Activated B cell treated with CpG ODN at 0.5 μM for 24 hours (primary cell): ENCODE results near the gene PRH2. TPM values are rescaled to one million over a fixed set of nuclear protein-coding genes. Genes with fewer than 3 reads are reported as not detected.

Experiments
- ATAC-seq: fragments of 200-7000 bp; cut with Tn5 transposase; one replicate; pipeline ENCODE4 v1.10.0; 2021; ENCODE audit warnings: low read depth, mild to moderate bottlenecking, moderate library complexity
- CTCF ChIA-PET: fragments of 350-600 bp; sonication (Branson Sonifier 250); formaldehyde crosslinking; loops from one replicate; lab custom pipeline; 2021; ENCODE audit warnings: antibody characterized with exemption; lab: Charles Lee
- POLR2A ChIA-PET: fragments of 350-600 bp; sonication (Branson Sonifier 250); formaldehyde crosslinking; loops from one replicate; lab custom pipeline; 2021; ENCODE audit warnings: antibody characterized with exemption; lab: Charles Lee
- DNase-seq: peaks from one replicate; pipeline ENCODE4 v3.0.0; 2022
- H3K27ac Mint-ChIP-seq: one replicate; pipeline ENCODE4 v1.8.0; 2020; ENCODE audit warnings: mixed read lengths
- H3K27me3 Mint-ChIP-seq: one replicate; pipeline ENCODE4 v1.8.0; 2021; ENCODE audit warnings: mixed read lengths
- H3K36me3 Mint-ChIP-seq: one replicate; pipeline ENCODE4 v1.8.0; 2021; ENCODE audit warnings: low read depth, mixed read lengths
- H3K4me1 Mint-ChIP-seq: one replicate; pipeline ENCODE4 v1.8.0; 2021; ENCODE audit warnings: mixed read lengths
- H3K4me3 Mint-ChIP-seq: one replicate; pipeline ENCODE4 v1.8.0; 2020; ENCODE audit warnings: mild to moderate bottlenecking, mixed read lengths
- H3K9me3 Mint-ChIP-seq: one replicate; pipeline ENCODE4 v1.8.0; 2020; ENCODE audit warnings: mixed read lengths
- intact Hi-C: fragments of 100-400 bp; cut with micrococcal nuclease; formaldehyde crosslinking; loops from one replicate; pipeline ENCODE4 v1.15.1; 2024
- total RNA-seq: library from RNA; stranded (reverse); gene quantifications from 2 replicates; pipeline ENCODE4 v1.2.3, GENCODE V29; 2022
- TF ChIP-seq, protein P1 (sequence below): fragments of 200-600 bp; IDR thresholded peaks from one replicate; pipeline ENCODE4 v1.8.0; 2022; ENCODE audit warnings: antibody characterized with exemption, mild to moderate bottlenecking

Gene PRH2
- total RNA-seq: not detected in 2 replicates

DNA sequence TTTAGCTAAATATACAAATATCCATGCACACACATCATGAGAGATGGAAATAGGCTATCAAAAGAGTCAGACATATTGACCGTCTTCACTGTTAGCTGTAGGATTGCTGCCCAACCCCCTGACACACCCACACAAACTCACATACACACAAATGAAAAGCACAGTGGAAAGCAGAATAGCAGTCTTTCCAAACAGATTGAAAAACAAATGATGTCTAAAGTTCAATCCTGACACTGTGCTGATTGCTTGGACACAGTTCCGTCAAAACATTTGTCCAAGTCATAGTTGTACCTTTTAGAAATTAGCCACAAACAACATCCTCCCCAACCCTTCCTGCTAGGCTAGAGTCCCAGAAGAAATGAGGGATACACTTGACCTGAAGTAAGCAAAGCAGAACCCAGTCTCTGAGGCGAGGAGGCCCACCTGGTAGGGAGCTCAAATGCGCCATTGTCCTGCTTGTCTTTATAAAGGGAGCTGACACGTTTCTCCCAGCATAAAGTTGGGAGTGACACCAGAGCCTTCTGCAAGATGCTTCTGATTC is at the start of gene PRH2:
TSS of gene PRH2 (plus strand) at position 491 of the 541 bp plus-strand sequence. CDS start at position 529, 38 bp downstream.
- no peak for DNase-seq
- intact Hi-C loops: no loop called here
- Mint-ChIP-seq H3K36me3 (no peaks in the 10 kb centered on the region), H3K4me1 (no peaks in the 10 kb centered on the region), H3K27me3 (no peaks in the 10 kb centered on the region), H3K9me3 (no peaks in the 10 kb centered on the region), H3K27ac (no peak within 1 kb of the TSS), H3K4me3 (no peak within 1 kb of the TSS)
- TF ChIP-seq, protein P1, sequence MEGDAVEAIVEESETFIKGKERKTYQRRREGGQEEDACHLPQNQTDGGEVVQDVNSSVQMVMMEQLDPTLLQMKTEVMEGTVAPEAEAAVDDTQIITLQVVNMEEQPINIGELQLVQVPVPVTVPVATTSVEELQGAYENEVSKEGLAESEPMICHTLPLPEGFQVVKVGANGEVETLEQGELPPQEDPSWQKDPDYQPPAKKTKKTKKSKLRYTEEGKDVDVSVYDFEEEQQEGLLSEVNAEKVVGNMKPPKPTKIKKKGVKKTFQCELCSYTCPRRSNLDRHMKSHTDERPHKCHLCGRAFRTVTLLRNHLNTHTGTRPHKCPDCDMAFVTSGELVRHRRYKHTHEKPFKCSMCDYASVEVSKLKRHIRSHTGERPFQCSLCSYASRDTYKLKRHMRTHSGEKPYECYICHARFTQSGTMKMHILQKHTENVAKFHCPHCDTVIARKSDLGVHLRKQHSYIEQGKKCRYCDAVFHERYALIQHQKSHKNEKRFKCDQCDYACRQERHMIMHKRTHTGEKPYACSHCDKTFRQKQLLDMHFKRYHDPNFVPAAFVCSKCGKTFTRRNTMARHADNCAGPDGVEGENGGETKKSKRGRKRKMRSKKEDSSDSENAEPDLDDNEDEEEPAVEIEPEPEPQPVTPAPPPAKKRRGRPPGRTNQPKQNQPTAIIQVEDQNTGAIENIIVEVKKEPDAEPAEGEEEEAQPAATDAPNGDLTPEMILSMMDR: no peak
- ATAC-seq: no peak
- CTCF ChIA-PET: no interaction called here
- POLR2A ChIA-PET: no interaction called here

DNA sequence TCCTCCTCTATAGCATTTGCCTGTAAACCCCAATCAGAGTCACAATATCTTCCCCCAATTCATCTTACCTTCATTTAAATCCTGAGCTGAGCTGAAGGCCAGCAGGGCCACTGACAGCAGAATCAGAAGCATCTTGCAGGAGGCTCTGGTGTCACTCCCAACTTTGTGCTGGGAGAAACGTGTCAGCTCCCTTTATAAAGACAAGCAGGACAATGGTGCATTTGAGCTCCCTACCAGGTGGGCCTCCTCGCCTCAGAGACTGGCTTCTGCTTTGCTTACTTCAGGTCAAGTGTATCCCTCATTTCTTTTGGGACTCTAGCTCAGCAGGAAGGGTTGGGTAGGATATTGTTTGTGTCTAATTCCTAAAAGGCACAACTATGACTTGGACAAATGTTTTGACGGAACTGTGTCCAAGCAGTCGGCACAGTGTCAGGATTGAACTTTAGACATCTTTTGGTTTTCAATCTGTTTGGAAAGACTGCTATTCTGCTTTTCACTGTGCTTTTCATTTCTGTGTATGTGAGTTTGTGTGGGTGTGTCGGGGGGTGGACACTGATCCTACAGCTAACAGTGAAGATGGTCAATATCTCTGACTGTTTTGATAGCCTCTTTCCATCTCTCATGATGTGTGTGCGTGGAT is 44.8 kb upstream of the PRH2 start, which contains the start of gene PRH1:
TSS of gene PRH1 (minus strand) at position 170 of the 640 bp plus-strand sequence. CDS start at position 132, 38 bp downstream.
- no peaks in the 10 kb centered on the region for H3K4me1 Mint-ChIP-seq
- H3K36me3 Mint-ChIP-seq: peaks cover 7% of the 10 kb centered on the region
- ChIA-PET POLR2A (no interaction called here), CTCF (no interaction called here)
- no peak within 1 kb of the TSS for H3K27ac Mint-ChIP-seq
- no peaks in the 10 kb centered on the region for H3K9me3 Mint-ChIP-seq
- intact Hi-C loops: no loop called here
- TF ChIP-seq, protein P1: no peak
- H3K4me3 Mint-ChIP-seq: no peak within 1 kb of the TSS
- H3K27me3 Mint-ChIP-seq: no peaks in the 10 kb centered on the region
- ATAC-seq (no peak), DNase-seq (no peak)

DNA sequence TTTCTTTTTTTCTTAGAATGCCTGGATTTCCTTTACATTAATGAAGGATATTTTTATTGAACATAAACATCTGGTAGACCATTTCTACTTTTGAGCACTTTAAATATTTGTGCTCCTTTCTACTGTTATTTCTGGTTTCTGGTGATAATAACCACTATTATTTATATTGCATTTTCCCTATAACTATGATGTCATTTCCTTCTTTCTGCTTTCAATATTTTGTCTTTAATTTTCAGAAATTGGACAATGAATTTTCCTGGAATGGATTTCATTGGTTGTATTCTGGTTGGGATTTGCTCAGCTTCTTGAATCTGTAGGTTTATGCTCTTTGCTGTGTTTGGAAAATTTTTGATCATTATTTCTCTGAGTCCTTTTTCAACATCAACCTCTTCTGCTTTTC is 39.8 kb upstream of the PRH2 start:
- H3K4me3 Mint-ChIP-seq: no peak overlapping the region
- no peaks in the 10 kb centered on the region for H3K4me1 Mint-ChIP-seq
- H3K27me3 Mint-ChIP-seq: no peaks in the 10 kb centered on the region
- POLR2A ChIA-PET: no interaction called here
- no peak overlapping the region for H3K27ac Mint-ChIP-seq
- ATAC-seq (no peak), DNase-seq (no peak)
- peaks cover 5% of the 10 kb centered on the region for H3K36me3 Mint-ChIP-seq
- TF ChIP-seq, protein P1: no peak
- no peaks in the 10 kb centered on the region for H3K9me3 Mint-ChIP-seq
- CTCF ChIA-PET: no interaction called here
- intact Hi-C loops: no loop called here

DNA sequence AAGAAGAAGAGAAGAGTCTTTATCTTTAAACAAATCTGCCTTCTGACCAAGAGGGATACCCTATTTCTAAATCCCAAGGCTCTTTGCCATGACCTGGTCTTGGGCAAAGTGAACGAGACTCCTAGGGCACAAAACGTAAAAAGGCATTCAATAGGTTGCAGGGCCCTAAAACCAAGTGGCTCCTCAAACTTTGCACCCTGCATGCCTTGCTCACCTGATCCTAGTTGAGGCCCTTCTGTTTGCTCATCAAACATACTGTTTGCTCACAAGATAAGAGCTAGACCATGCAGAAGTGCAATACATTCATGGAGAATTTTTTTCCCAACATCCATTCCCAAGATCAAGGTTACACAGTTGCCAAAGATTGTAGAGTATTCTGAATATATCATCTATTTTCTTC is 37.1 kb upstream of the PRH2 start:
- Mint-ChIP-seq H3K27ac (no peak overlapping the region), H3K36me3 (peaks cover 8% of the 10 kb centered on the region), H3K4me3 (no peak overlapping the region), H3K9me3 (no peaks in the 10 kb centered on the region), H3K27me3 (no peaks in the 10 kb centered on the region), H3K4me1 (no peaks in the 10 kb centered on the region)
- CTCF ChIA-PET: no interaction called here
- POLR2A ChIA-PET: no interaction called here
- no peak for ATAC-seq
- DNase-seq: no peak
- TF ChIP-seq, protein P1: no peak
- intact Hi-C loops: no loop called here

DNA sequence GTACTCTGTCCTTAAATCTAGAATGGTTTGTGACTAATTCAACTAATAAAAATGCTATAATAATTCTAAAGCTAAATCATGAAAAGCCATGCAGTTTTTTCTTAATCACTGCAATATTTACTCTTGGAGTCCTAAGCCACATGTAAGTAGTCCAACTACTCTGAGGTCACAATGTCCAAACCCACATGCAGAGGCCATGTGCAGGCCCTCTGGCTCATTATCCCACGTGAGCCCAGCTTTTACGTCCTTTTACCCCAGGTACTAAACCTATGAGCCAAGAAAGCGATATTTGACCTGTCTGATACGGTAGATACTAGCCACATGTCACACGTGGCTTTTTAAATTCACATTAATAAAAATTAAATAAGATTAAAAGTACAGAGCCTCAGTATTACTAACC is 32.2 kb upstream of the PRH2 start:
- no peaks in the 10 kb centered on the region for H3K27me3 Mint-ChIP-seq
- H3K4me3 Mint-ChIP-seq: no peak overlapping the region
- CTCF ChIA-PET: no interaction called here
- ATAC-seq (no peak), DNase-seq (no peak)
- H3K9me3 Mint-ChIP-seq: no peaks in the 10 kb centered on the region
- peaks cover 3% of the 10 kb centered on the region for H3K36me3 Mint-ChIP-seq
- POLR2A ChIA-PET: no interaction called here
- TF ChIP-seq, protein P1: no peak
- no peak overlapping the region for H3K27ac Mint-ChIP-seq
- intact Hi-C loops: no loop called here
- no peaks in the 10 kb centered on the region for H3K4me1 Mint-ChIP-seq
